Measurements from ENCODE around the gene NXPE1. TPM values are rescaled to one million over a fixed set of nuclear protein-coding genes. Genes with fewer than 3 reads are reported as not detected.

The NXPE1 gene
- total RNA-seq, 4 donors from 2014 or later: not detected

GRCh38 chr11:114478768-114479167 lies 80.9 kb downstream of the NXPE1 start:
- H3K4me3 ChIP-seq (ENCODE audit: low read depth, poor library complexity, severe bottlenecking): no peak overlapping the region
- intact Hi-C loops (cut with DNase I; ENCODE audit: low total_unique reads): no loop called here
- no peak for DNase-seq (ENCODE audit: low spot score in 2 of 2)
- TF ChIP-seq POLR2A (IDR thresholded peaks at IDR 0.05) (no peak), CTCF (IDR thresholded peaks at IDR 0.05) (no peak)
- 48 to 68% methylated on average over 4 of the region's 4 CpGs for WGBS, 2 donors

- no peak overlapping the region for H3K4me3 ChIP-seq (ENCODE audit: low read depth, poor library complexity, severe bottlenecking)
- intact Hi-C loops (cut with DNase I; ENCODE audit: low total_unique reads): no loop called here
- TF ChIP-seq CTCF (IDR thresholded peaks at IDR 0.05) (no peak), POLR2A (IDR thresholded peaks at IDR 0.05) (no peak)
- DNase-seq (ENCODE audit: low spot score in 2 of 2): no peak
- 36 to 67% methylated on average over 2 of the region's 2 CpGs for WGBS, 2 donors
Measured at GRCh38 chr11:114478001-114478410, 81.7 kb downstream of the NXPE1 start.

GRCh38 chr11:114472661-114473060 lies 87.0 kb downstream of the NXPE1 start:
- intact Hi-C loops (cut with DNase I; ENCODE audit: low total_unique reads): no loop called here
- no peak overlapping the region for H3K4me3 ChIP-seq (ENCODE audit: low read depth, poor library complexity, severe bottlenecking)
- WGBS, 2 donors: 57 to 61% methylated on average over 2 of the region's 2 CpGs
- TF ChIP-seq POLR2A (IDR thresholded peaks at IDR 0.05) (no peak), CTCF (IDR thresholded peaks at IDR 0.05) (no peak)
- DNase-seq (ENCODE audit: low spot score in 2 of 2): no peak

Other genes with a start within 250 kb of the NXPE1 start
- gene C11orf71, start 159.4 kb downstream of the NXPE1 start, total RNA-seq: 10 to 100 TPM in 2 of 4 donors, 1 to 10 TPM in 2; 4.7 to 14.8 (median 11.1) TPM
- 10 to 100 TPM; 11.7 to 19.6 (median 18.8) TPM for gene RBM7, start 159.2 kb downstream of the NXPE1 start, total RNA-seq
- gene REXO2, start 120.4 kb downstream of the NXPE1 start, total RNA-seq: 100 to 1,000 TPM in 3 of 4 donors, 10 to 100 TPM in 1; 78.4 to 114 (median 104) TPM
- gene NXPE4, start 35.9 kb upstream of the NXPE1 start, total RNA-seq: not detected
- gene NXPE2, start 118.6 kb upstream of the NXPE1 start, total RNA-seq: under 1 TPM in 2 of 4 donors, not detected in 2; 0.37 to 0.42 TPM